DND-41 (cell line): ENCODE results near the gene ABI3BP.
"Not testable (repeated sequence)": the region's sequence is repeated elsewhere in the genome, so short reads cannot be mapped to it uniquely, and the experiment has no call there.

Experiments used
- ATAC-seq: fragments of 200-7000 bp; cut with Tn5 transposase; 3 replicates; pipeline ENCODE4 v1.9.1; 2021; ENCODE audit warnings: low read depth; ENCODE audit not compliant: insufficient read depth
- DNase-seq: peaks from one replicate; pipeline ENCODE4 v3.0.0-alpha.2; 2020
- H2AFZ ChIP-seq: 2 replicates; pipeline ENCODE4 v1.6.0; 2012; ENCODE audit warnings: low read depth, low read length
- H3K27ac ChIP-seq: 2 replicates; pipeline ENCODE4 v1.5.1; 2012; ENCODE audit warnings: low read length, inconsistent platforms
- H3K27me3 ChIP-seq: fragments of 200-600 bp; sonication (generic); 2 replicates; pipeline ENCODE4 v1.6.0; 2012; ENCODE audit warnings: low read length, mild to moderate bottlenecking, inconsistent platforms; ENCODE audit not compliant: insufficient read depth, poor library complexity
- H3K36me3 ChIP-seq: 2 replicates; pipeline ENCODE4 v1.5.1; 2012; ENCODE audit warnings: low read length, inconsistent platforms; ENCODE audit not compliant: insufficient read depth
- H3K4me1 ChIP-seq: 2 replicates; pipeline ENCODE4 v1.5.1; 2012; ENCODE audit warnings: mild to moderate bottlenecking, low read length; ENCODE audit not compliant: insufficient read depth
- H3K4me2 ChIP-seq: 2 replicates; pipeline ENCODE4 v1.6.0; 2012; ENCODE audit warnings: mild to moderate bottlenecking, moderate library complexity, low read length, inconsistent platforms; ENCODE audit not compliant: insufficient read depth
- H3K4me3 ChIP-seq, 2 experiments: fragments of 200-600 bp in 1 of 2; shearing (Covaris generic) in 1 of 2; 2 replicates each; pipeline ENCODE4 v1.5.1; 2012 to 2016; ENCODE audit warnings: inconsistent platforms in 2 of 2, low read length in 2 of 2, mild to moderate bottlenecking in 2 of 2, low read depth in 1 of 2, moderate library complexity in 1 of 2
- H3K79me2 ChIP-seq: 2 replicates; pipeline ENCODE4 v1.6.0; 2012; ENCODE audit warnings: low read length, inconsistent platforms; ENCODE audit not compliant: insufficient read depth
- H3K9ac ChIP-seq: 2 replicates; pipeline ENCODE4 v1.6.0; 2012; ENCODE audit warnings: low read depth, mild to moderate bottlenecking, inconsistent platforms, low read length, moderate library complexity
- H3K9me3 ChIP-seq: 2 replicates; pipeline ENCODE4 v1.5.1; 2012; ENCODE audit warnings: low read length, moderate library complexity, mild to moderate bottlenecking, inconsistent platforms; ENCODE audit not compliant: insufficient read depth, severe bottlenecking
- H4K20me1 ChIP-seq: 2 replicates; pipeline ENCODE4 v1.6.0; 2012; ENCODE audit warnings: low read length; ENCODE audit not compliant: insufficient read depth
- CTCF ChIP-seq: IDR thresholded peaks from 2 replicates; pipeline ENCODE4 v1.5.1; 2012; ENCODE audit warnings: borderline replicate concordance, low read length, moderate library complexity, mild to moderate bottlenecking; ENCODE audit not compliant: poor library complexity, severe bottlenecking; ENCODE audit errors: extremely low read depth
- EZH2 ChIP-seq: IDR thresholded peaks from 3 replicates; pipeline ENCODE4 v1.6.1; 2012; ENCODE audit warnings: borderline replicate concordance, low read depth, mild to moderate bottlenecking, moderate library complexity, low read length, inconsistent platforms; ENCODE audit not compliant: severe bottlenecking

Gene ABI3BP

DNA sequence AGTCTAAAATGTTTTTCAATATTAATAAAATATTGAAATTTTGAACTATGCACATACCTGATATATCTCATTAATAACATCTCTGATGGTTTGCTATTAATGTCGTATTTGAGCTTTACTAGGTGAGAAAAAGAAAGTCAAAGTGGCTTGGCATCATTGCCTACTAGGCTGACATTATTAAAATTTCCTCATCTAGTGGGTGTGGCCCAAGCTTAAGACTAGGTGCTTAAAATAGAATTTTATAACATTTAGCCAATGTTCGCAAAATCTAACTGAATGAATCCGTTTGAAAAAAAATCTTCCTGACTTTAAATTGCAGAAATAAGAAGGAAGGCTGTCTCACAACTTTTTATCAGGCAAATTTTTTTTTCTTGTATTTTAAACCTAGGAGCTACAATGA is 46.1 kb downstream of the ABI3BP start:
- Histone ChIP-seq H3K27ac (no peak overlapping the region), H3K79me2 (no peaks in the 10 kb centered on the region), H3K9me3 (no peaks in the 10 kb centered on the region), H4K20me1 (no peaks in the 10 kb centered on the region), H3K9ac (no peak overlapping the region), H3K4me2 (no peak overlapping the region), H3K4me1 (no peaks in the 10 kb centered on the region), H3K4me3 (no peak overlapping the region), H3K36me3 (no peaks in the 10 kb centered on the region), H2AFZ (no peak overlapping the region), H3K27me3 (no peaks in the 10 kb centered on the region)
- no peak for ATAC-seq
- no peak for DNase-seq
- TF ChIP-seq EZH2 (no peak), CTCF (no peak)

DNA sequence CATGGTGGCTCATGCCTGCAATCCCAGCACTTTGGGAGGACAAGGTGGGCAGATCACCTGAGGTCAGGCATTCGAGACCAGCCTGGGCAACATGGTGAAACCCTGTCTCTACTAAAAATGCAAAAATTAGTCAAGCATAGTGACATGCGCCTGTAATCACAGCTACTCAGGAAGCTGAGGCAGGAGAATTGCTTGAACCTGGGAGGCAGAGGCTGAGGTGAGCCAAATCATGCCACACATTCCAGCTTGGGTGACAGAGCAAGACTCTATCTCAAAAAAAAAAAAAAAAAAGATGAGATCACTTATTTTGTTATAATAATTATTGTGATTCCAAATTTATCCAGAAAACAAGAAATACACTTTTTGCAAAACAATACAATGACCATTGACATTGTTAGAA is 47.1 kb downstream of the ABI3BP start:
- H4K20me1 ChIP-seq, ATAC-seq, H3K79me2 ChIP-seq, H3K27ac ChIP-seq, DNase-seq, H2AFZ ChIP-seq, H3K9ac ChIP-seq, H3K4me2 ChIP-seq, H3K9me3 ChIP-seq, H3K4me3 ChIP-seq, H3K4me1 ChIP-seq, H3K36me3 ChIP-seq, H3K27me3 ChIP-seq: not testable (repeated sequence)

DNA sequence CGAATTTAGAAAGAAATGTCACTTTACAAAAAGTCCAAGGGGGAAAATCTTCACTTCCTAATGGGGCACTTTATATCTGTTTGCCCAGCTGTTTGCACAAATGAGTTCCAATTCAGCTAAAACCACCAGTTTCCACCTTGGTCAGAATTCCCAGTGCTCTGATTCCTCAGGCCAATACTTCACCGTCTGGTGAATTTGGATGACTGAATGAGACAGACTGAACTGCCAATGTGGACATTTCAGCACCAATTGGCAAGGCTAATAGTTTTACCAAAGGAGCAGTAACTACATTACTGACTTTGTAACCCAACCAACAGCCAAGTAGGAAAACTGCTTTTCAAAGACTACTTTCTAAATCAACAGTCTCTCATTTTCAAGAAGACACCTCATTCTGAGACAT is 51.8 kb downstream of the ABI3BP start:
- H3K4me3 ChIP-seq, result no peak overlapping the region
- no peak overlapping the region for H3K4me2 ChIP-seq
- TF ChIP-seq EZH2 (no peak), CTCF (no peak)
- H3K4me1 ChIP-seq, result no peaks in the 10 kb centered on the region
- no peak overlapping the region for H3K27ac ChIP-seq
- no peaks in the 10 kb centered on the region for H3K9me3 ChIP-seq
- no peak overlapping the region for H2AFZ ChIP-seq
- H3K9ac ChIP-seq, result no peak overlapping the region
- no peaks in the 10 kb centered on the region for H3K36me3 ChIP-seq
- H3K79me2 ChIP-seq, result no peaks in the 10 kb centered on the region
- no peaks in the 10 kb centered on the region for H3K27me3 ChIP-seq
- ATAC-seq (no peak), DNase-seq (no peak)
- no peaks in the 10 kb centered on the region for H4K20me1 ChIP-seq

DNA sequence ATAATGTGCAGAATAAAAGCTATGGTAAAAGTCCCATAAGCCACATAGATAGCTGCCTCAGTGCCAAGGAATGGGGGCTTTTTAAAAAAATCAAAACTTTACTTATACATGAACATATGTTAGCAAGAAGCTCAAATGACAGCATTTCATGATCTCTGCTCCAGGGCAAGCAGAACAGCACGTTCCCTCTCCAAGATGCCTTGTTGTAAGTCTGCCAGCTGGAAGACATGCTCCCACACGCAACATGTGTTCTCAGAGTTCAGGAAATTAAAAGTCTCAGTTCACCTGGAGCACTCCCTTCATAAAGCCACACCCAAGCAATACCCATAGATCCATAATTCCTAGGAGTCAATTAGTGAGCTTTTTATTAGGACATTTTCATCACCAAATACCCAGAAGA is 52.2 kb downstream of the ABI3BP start:
- H3K79me2 ChIP-seq, result no peaks in the 10 kb centered on the region
- H3K27ac ChIP-seq, result no peak overlapping the region
- no peak overlapping the region for H3K4me2 ChIP-seq
- no peaks in the 10 kb centered on the region for H3K27me3 ChIP-seq
- H4K20me1 ChIP-seq, result no peaks in the 10 kb centered on the region
- no peak overlapping the region for H2AFZ ChIP-seq
- H3K4me3 ChIP-seq, result no peak overlapping the region
- TF ChIP-seq CTCF (no peak), EZH2 (no peak)
- ATAC-seq (no peak), DNase-seq (no peak)
- no peaks in the 10 kb centered on the region for H3K9me3 ChIP-seq
- H3K9ac ChIP-seq, result no peak overlapping the region
- no peaks in the 10 kb centered on the region for H3K36me3 ChIP-seq
- no peaks in the 10 kb centered on the region for H3K4me1 ChIP-seq
